ENCODE data around the gene SIL1.
"Not testable (repeated sequence)": the region's sequence is repeated elsewhere in the genome, so short reads cannot be mapped to it uniquely, and the experiment has no call there.

Gene SIL1

GRCh38 chr5:139183502-139183901 lies 14.7 kb downstream of the SIL1 start:
- Histone ChIP-seq H3K9me3 (ENCODE audit: insufficient read depth, low read depth, low read length) (no peaks in the 10 kb centered on the region), H3K27ac (ENCODE audit: low read depth, low read length) (no peak overlapping the region), H3K4me1 (ENCODE audit: insufficient read depth, low read length) (peaks cover 12% of the 10 kb centered on the region; the same call in 1 of the 2 replicates), H3K36me3 (ENCODE audit: insufficient read depth, low read length) (no peaks in the 10 kb centered on the region), H3K27me3 (ENCODE audit: insufficient read depth, low read length) (no peaks in the 10 kb centered on the region), H3K4me3 (ENCODE audit: low read length) (no peak overlapping the region), H3K9ac (ENCODE audit: low read depth, low read length) (no peak overlapping the region)
- 90% methylated on average over 2 of the region's 2 CpGs for WGBS

- Histone ChIP-seq H3K4me1 (ENCODE audit: insufficient read depth, low read length) (peaks cover 16% of the 10 kb centered on the region; the same call in 1 of the 2 replicates), H3K27me3 (ENCODE audit: insufficient read depth, low read length) (no peaks in the 10 kb centered on the region), H3K27ac (ENCODE audit: low read depth, low read length) (no peak overlapping the region), H3K9me3 (ENCODE audit: insufficient read depth, low read depth, low read length) (no peaks in the 10 kb centered on the region), H3K36me3 (ENCODE audit: insufficient read depth, low read length) (no peaks in the 10 kb centered on the region), H3K9ac (ENCODE audit: low read depth, low read length) (no peak overlapping the region), H3K4me3 (ENCODE audit: low read length) (no peak overlapping the region)
- WGBS, result 94% methylated on average over 4 of the region's 4 CpGs
Observed at GRCh38 chr5:139182528-139183296, 15.5 kb downstream of the SIL1 start.

- Histone ChIP-seq H3K4me3 (ENCODE audit: low read length) (no peak overlapping the region), H3K27me3 (ENCODE audit: insufficient read depth, low read length) (no peaks in the 10 kb centered on the region), H3K36me3 (ENCODE audit: insufficient read depth, low read length) (no peaks in the 10 kb centered on the region), H3K9me3 (ENCODE audit: insufficient read depth, low read depth, low read length) (no peaks in the 10 kb centered on the region), H3K27ac (ENCODE audit: low read depth, low read length) (no peak overlapping the region), H3K4me1 (ENCODE audit: insufficient read depth, low read length) (peaks cover 16% of the 10 kb centered on the region; the same call in 1 of the 2 replicates), H3K9ac (ENCODE audit: low read depth, low read length) (no peak overlapping the region)
- 91% methylated on average over 8 of the region's 8 CpGs for WGBS
Observed at GRCh38 chr5:139181835-139182452, 16.2 kb downstream of the SIL1 start.

GRCh38 chr5:139181322-139181730 lies 16.8 kb downstream of the SIL1 start:
- Histone ChIP-seq H3K9me3 (ENCODE audit: insufficient read depth, low read depth, low read length) (no peaks in the 10 kb centered on the region), H3K4me3 (ENCODE audit: low read length) (no peak overlapping the region), H3K27me3 (ENCODE audit: insufficient read depth, low read length) (no peaks in the 10 kb centered on the region), H3K36me3 (ENCODE audit: insufficient read depth, low read length) (no peaks in the 10 kb centered on the region), H3K27ac (ENCODE audit: low read depth, low read length) (no peak overlapping the region), H3K4me1 (ENCODE audit: insufficient read depth, low read length) (peaks cover 16% of the 10 kb centered on the region; the same call in 1 of the 2 replicates), H3K9ac (ENCODE audit: low read depth, low read length) (no peak overlapping the region)
- 66% methylated on average over 2 of the region's 2 CpGs for WGBS

GRCh38 chr5:139180850-139181249 lies 17.3 kb downstream of the SIL1 start:
- no peak overlapping the region for H3K27ac ChIP-seq (ENCODE audit: low read depth, low read length)
- peaks cover 16% of the 10 kb centered on the region; the same call in 1 of the 2 replicates for H3K4me1 ChIP-seq (ENCODE audit: insufficient read depth, low read length)
- no peaks in the 10 kb centered on the region for H3K27me3 ChIP-seq (ENCODE audit: insufficient read depth, low read length)
- no peaks in the 10 kb centered on the region for H3K9me3 ChIP-seq (ENCODE audit: insufficient read depth, low read depth, low read length)
- H3K9ac ChIP-seq (ENCODE audit: low read depth, low read length), result no peak overlapping the region
- no peaks in the 10 kb centered on the region for H3K36me3 ChIP-seq (ENCODE audit: insufficient read depth, low read length)
- 84% methylated on average over 1 of the region's 1 CpG for WGBS
- no peak overlapping the region for H3K4me3 ChIP-seq (ENCODE audit: low read length)

- WGBS, result 90% methylated on average over 8 of the region's 8 CpGs
- not testable (repeated sequence) for H3K27me3 ChIP-seq (ENCODE audit: insufficient read depth, low read length); H3K9ac ChIP-seq (ENCODE audit: low read depth, low read length); H3K4me3 ChIP-seq (ENCODE audit: low read length); H3K27ac ChIP-seq (ENCODE audit: low read depth, low read length); H3K9me3 ChIP-seq (ENCODE audit: insufficient read depth, low read depth, low read length); H3K36me3 ChIP-seq (ENCODE audit: insufficient read depth, low read length)
- peaks cover 16% of the 10 kb centered on the region; the same call in 1 of the 2 replicates for H3K4me1 ChIP-seq (ENCODE audit: insufficient read depth, low read length)
Observed at GRCh38 chr5:139179778-139180513, 18.2 kb downstream of the SIL1 start.

- Histone ChIP-seq H3K36me3 (ENCODE audit: insufficient read depth, low read length) (no peaks in the 10 kb centered on the region), H3K4me3 (ENCODE audit: low read length) (no peak overlapping the region), H3K27ac (ENCODE audit: low read depth, low read length) (peak overlapping the region; percentile 36; the same call in 1 of the 2 replicates), H3K4me1 (ENCODE audit: insufficient read depth, low read length) (peaks cover 16% of the 10 kb centered on the region; the same call in 1 of the 2 replicates), H3K9me3 (ENCODE audit: insufficient read depth, low read depth, low read length) (no peaks in the 10 kb centered on the region), H3K9ac (ENCODE audit: low read depth, low read length) (no peak overlapping the region), H3K27me3 (ENCODE audit: insufficient read depth, low read length) (no peaks in the 10 kb centered on the region)
- 67% methylated on average over 1 of the region's 1 CpG for WGBS
Observed at GRCh38 chr5:139178935-139179334, 19.2 kb downstream of the SIL1 start.

- Histone ChIP-seq H3K4me1 (ENCODE audit: insufficient read depth, low read length) (peaks cover 16% of the 10 kb centered on the region; the same call in 1 of the 2 replicates), H3K4me3 (ENCODE audit: low read length) (no peak overlapping the region), H3K27ac (ENCODE audit: low read depth, low read length) (peak overlapping the region; percentile 36; the same call in 1 of the 2 replicates), H3K36me3 (ENCODE audit: insufficient read depth, low read length) (no peaks in the 10 kb centered on the region), H3K9me3 (ENCODE audit: insufficient read depth, low read depth, low read length) (no peaks in the 10 kb centered on the region), H3K27me3 (ENCODE audit: insufficient read depth, low read length) (no peaks in the 10 kb centered on the region), H3K9ac (ENCODE audit: low read depth, low read length) (no peak overlapping the region)
- 57% methylated on average over 3 of the region's 3 CpGs for WGBS
Observed at GRCh38 chr5:139178589-139178917, 19.6 kb downstream of the SIL1 start.

GRCh38 chr5:139177809-139178588 lies 20.2 kb downstream of the SIL1 start:
- 84% methylated on average over 1 of the region's 1 CpG for WGBS
- no peaks in the 10 kb centered on the region for H3K9me3 ChIP-seq (ENCODE audit: insufficient read depth, low read depth, low read length)
- H3K9ac ChIP-seq (ENCODE audit: low read depth, low read length), result no peak overlapping the region
- H3K27me3 ChIP-seq (ENCODE audit: insufficient read depth, low read length), result no peaks in the 10 kb centered on the region
- peaks cover 16% of the 10 kb centered on the region; the same call in 1 of the 2 replicates for H3K4me1 ChIP-seq (ENCODE audit: insufficient read depth, low read length)
- H3K36me3 ChIP-seq (ENCODE audit: insufficient read depth, low read length), result no peaks in the 10 kb centered on the region
- H3K4me3 ChIP-seq (ENCODE audit: low read length), result no peak overlapping the region
- peak overlapping the region; percentile 36; the same call in 1 of the 2 replicates for H3K27ac ChIP-seq (ENCODE audit: low read depth, low read length)

- H3K4me1 ChIP-seq (ENCODE audit: insufficient read depth, low read length), result peaks cover 16% of the 10 kb centered on the region; the same call in 1 of the 2 replicates
- H3K9me3 ChIP-seq (ENCODE audit: insufficient read depth, low read depth, low read length); H3K36me3 ChIP-seq (ENCODE audit: insufficient read depth, low read length); H3K27ac ChIP-seq (ENCODE audit: low read depth, low read length); H3K9ac ChIP-seq (ENCODE audit: low read depth, low read length); H3K27me3 ChIP-seq (ENCODE audit: insufficient read depth, low read length); H3K4me3 ChIP-seq (ENCODE audit: low read length): not testable (repeated sequence)
- WGBS, result 97% methylated on average over 9 of the region's 9 CpGs
Observed at GRCh38 chr5:139177281-139177680, 20.9 kb downstream of the SIL1 start.
